ENCODE measurements around the gene GALNT17. TPM values are rescaled to one million over a fixed set of nuclear protein-coding genes. Genes with fewer than 3 reads are reported as not detected.

GALNT17 gene
- total RNA-seq, 1 experiment from 2014 or later: not detected

GRCh38 chr7:71453630-71454029 lies 321.7 kb downstream of the GALNT17 start:
- Histone ChIP-seq H3K4me3 (ENCODE audit: low read depth in 2 of 2, low read length in 2 of 2) (no peak overlapping the region), H3K36me3 (ENCODE audit: control insufficient read depth, insufficient read depth, low read length) (no peaks in the 10 kb centered on the region), H3K27me3 (ENCODE audit: control insufficient read depth, insufficient read depth, low read length) (no peaks in the 10 kb centered on the region), H3K9me3 (ENCODE audit: control insufficient read depth, insufficient read depth, low read depth, low read length) (no peaks in the 10 kb centered on the region), H3K4me1 (ENCODE audit: control insufficient read depth, insufficient read depth, low read length) (no peaks in the 10 kb centered on the region), H3K27ac (ENCODE audit: low read length) (no peak overlapping the region)
- ChIA-PET CTCF (no interaction called here), POLR2A (no interaction called here)
- in situ Hi-C loops (cut with HindIII; ENCODE audit: low pct_unique_long_range_greater_than_20kb, low sequenced_read_pairs) (no loop called here), intact Hi-C loops (cut with micrococcal nuclease; ENCODE audit: unreplicated experiment) (no loop called here)
- BruUV-seq (replicated peaks): no TSS peak
- TF ChIP-seq TCF7L2 (IDR thresholded peaks at IDR 0.05; ENCODE audit: low read depth, low read length) (no peak), REST (IDR thresholded peaks at IDR 0.05; ENCODE audit: insufficient read depth in 1 of 2, low read depth in 2 of 2, low read length in 1 of 2) (no peak), POLR2AphosphoS5 (IDR thresholded peaks at IDR 0.05; ENCODE audit: low read depth, low read length) (no peak), SIN3A (IDR thresholded peaks at IDR 0.05; ENCODE audit: borderline replicate concordance, insufficient read depth, low read depth, low read length) (no peak), CTCF (IDR thresholded peaks at IDR 0.05) (no peak)
- DNase-seq (ENCODE audit: low read depth, low spot score) (no peak), ATAC-seq (no peak)

GRCh38 chr7:71454981-71455380 lies 323.0 kb downstream of the GALNT17 start:
- H3K9me3 ChIP-seq (ENCODE audit: control insufficient read depth, insufficient read depth, low read depth, low read length): no peaks in the 10 kb centered on the region
- BruUV-seq (replicated peaks): no TSS peak
- no peaks in the 10 kb centered on the region for H3K27me3 ChIP-seq (ENCODE audit: control insufficient read depth, insufficient read depth, low read length)
- H3K4me3 ChIP-seq (ENCODE audit: low read depth in 2 of 2, low read length in 2 of 2): no peak overlapping the region
- in situ Hi-C loops (cut with HindIII; ENCODE audit: low pct_unique_long_range_greater_than_20kb, low sequenced_read_pairs) (no loop called here), intact Hi-C loops (cut with micrococcal nuclease; ENCODE audit: unreplicated experiment) (no loop called here)
- ChIA-PET POLR2A (no interaction called here), CTCF (no interaction called here)
- no peaks in the 10 kb centered on the region for H3K4me1 ChIP-seq (ENCODE audit: control insufficient read depth, insufficient read depth, low read length)
- no peaks in the 10 kb centered on the region for H3K36me3 ChIP-seq (ENCODE audit: control insufficient read depth, insufficient read depth, low read length)
- TF ChIP-seq REST (IDR thresholded peaks at IDR 0.05; ENCODE audit: insufficient read depth in 1 of 2, low read depth in 2 of 2, low read length in 1 of 2) (no peak), SIN3A (IDR thresholded peaks at IDR 0.05; ENCODE audit: borderline replicate concordance, insufficient read depth, low read depth, low read length) (no peak), TCF7L2 (IDR thresholded peaks at IDR 0.05; ENCODE audit: low read depth, low read length) (no peak), POLR2AphosphoS5 (IDR thresholded peaks at IDR 0.05; ENCODE audit: low read depth, low read length) (no peak), CTCF (IDR thresholded peaks at IDR 0.05) (no peak)
- no peak for DNase-seq (ENCODE audit: low read depth, low spot score)
- ATAC-seq: no peak
- no peak overlapping the region for H3K27ac ChIP-seq (ENCODE audit: low read length)
